ENCODE data around the gene SPESP1. TPM values are rescaled to one million over a fixed set of nuclear protein-coding genes. Genes with fewer than 3 reads are reported as not detected.

SPESP1 gene
- total and polyA plus RNA-seq, 8 donors, result 1.6 to 19.8 (median 2.6) TPM; not detected in 1

DNA sequence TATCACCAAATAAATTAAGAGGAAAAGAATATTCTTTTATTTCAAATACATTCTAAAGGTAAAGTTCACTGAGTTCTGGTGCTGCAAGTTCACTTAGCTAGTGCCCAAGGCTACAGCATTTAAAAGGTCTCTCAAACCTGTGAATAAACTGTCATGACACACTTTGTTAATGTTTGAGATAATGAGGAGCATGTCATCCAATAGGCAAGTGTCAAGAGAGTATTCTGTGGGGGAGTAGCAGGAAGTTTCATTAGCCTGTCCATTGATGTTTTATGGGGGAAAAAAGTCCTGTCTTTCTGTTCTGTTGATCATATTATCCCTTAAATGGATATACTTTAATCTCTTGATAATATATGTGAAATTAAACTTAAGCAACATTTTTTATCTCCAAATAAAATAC is 4.0 kb downstream of the SPESP1 start:
- DNase-seq, result no peak
- no peaks in the 10 kb centered on the region for H3K36me3 ChIP-seq
- intact Hi-C loops (cut with DNase I; ENCODE audit: low total_unique reads), result no loop called here
- no peaks in the 10 kb centered on the region for H3K9me3 ChIP-seq
- no peak overlapping the region for H3K4me3 ChIP-seq
- no peak overlapping the region for H3K27ac ChIP-seq
- TF ChIP-seq, protein P1, sequence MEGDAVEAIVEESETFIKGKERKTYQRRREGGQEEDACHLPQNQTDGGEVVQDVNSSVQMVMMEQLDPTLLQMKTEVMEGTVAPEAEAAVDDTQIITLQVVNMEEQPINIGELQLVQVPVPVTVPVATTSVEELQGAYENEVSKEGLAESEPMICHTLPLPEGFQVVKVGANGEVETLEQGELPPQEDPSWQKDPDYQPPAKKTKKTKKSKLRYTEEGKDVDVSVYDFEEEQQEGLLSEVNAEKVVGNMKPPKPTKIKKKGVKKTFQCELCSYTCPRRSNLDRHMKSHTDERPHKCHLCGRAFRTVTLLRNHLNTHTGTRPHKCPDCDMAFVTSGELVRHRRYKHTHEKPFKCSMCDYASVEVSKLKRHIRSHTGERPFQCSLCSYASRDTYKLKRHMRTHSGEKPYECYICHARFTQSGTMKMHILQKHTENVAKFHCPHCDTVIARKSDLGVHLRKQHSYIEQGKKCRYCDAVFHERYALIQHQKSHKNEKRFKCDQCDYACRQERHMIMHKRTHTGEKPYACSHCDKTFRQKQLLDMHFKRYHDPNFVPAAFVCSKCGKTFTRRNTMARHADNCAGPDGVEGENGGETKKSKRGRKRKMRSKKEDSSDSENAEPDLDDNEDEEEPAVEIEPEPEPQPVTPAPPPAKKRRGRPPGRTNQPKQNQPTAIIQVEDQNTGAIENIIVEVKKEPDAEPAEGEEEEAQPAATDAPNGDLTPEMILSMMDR (IDR thresholded peaks at IDR 0.05), result no peak
- TF ChIP-seq POLR2AphosphoS5 (IDR thresholded peaks at IDR 0.05), result no peak
- TF ChIP-seq EP300 (IDR thresholded peaks at IDR 0.05), result no peak
- TF ChIP-seq POLR2A (IDR thresholded peaks at IDR 0.05), result no peak
- peaks cover 0 to 10% (median 0%) of the 10 kb centered on the region in 3 donors for H3K27me3 ChIP-seq
- H3K4me1 ChIP-seq, result no peaks in the 10 kb centered on the region

DNA sequence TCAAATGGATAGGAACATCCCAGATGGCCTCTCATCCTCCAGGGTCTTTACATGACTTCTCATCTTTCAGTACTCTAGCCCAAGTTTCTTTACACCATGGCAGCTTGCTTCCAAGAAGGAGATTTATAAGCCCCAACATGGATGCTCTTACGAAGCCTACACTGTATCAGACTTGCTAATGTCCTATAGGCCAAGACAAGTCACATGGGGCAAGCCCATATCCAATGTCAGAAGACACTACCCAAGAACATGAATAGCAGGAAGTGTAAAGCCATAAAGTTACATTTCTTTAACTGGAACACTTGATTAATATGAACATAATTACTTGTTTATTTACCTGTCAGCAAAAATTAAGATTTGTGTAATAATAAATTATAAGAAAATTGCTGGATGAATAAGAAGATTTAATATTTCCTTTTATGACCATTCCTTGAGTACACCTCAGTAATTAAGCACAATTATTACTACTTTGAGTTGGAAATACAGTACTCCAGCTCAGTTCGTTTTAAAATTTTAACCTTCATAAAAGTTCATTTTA is 5.1 kb downstream of the SPESP1 start:
- H3K36me3 ChIP-seq, result no peaks in the 10 kb centered on the region
- H3K4me3 ChIP-seq, result no peak overlapping the region
- TF ChIP-seq POLR2A (IDR thresholded peaks at IDR 0.05), result no peak
- TF ChIP-seq, protein P1 (IDR thresholded peaks at IDR 0.05), result no peak
- no peak overlapping the region for H3K27ac ChIP-seq
- peaks cover 0 to 5% (median 0%) of the 10 kb centered on the region in 3 donors for H3K27me3 ChIP-seq
- no peaks in the 10 kb centered on the region for H3K4me1 ChIP-seq
- 82 to 94% (median 88%) methylated on average over 2 of the region's 2 CpGs for WGBS, 5 donors
- H3K9me3 ChIP-seq, result no peaks in the 10 kb centered on the region
- intact Hi-C loops (cut with DNase I; ENCODE audit: low total_unique reads), result no loop called here
- DNase-seq, result no peak

DNA sequence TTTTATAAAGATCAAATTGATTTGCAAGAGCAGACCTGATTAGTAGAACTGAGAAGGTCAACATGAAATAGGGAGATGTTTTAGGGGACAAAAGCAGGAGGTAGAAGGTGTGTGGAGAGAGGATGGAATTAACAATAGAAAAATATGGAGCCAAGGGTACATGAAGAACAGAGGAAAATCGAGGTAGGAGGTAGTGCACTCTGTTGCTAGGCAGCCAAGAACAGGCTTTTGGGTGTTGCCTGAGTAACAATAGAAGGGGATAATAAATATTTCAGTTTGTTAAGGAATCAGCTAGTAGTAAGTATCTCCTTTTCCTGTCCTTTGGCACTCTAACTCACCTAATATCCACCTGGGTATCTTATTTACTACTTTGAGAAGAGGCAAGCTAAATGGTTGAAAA is 9.2 kb downstream of the SPESP1 start:
- intact Hi-C loops (cut with DNase I; ENCODE audit: low total_unique reads), result no loop called here
- TF ChIP-seq POLR2A (IDR thresholded peaks at IDR 0.05), result no peak
- no peak for TF ChIP-seq POLR2AphosphoS5 (IDR thresholded peaks at IDR 0.05)
- no peak for TF ChIP-seq EP300 (IDR thresholded peaks at IDR 0.05)
- Histone ChIP-seq H3K27me3 (no peaks in the 10 kb centered on the region), H3K36me3 (no peaks in the 10 kb centered on the region), H3K4me1 (no peaks in the 10 kb centered on the region), H3K27ac (no peak overlapping the region), H3K9me3 (peaks cover 0 to 3% (median 0%) of the 10 kb centered on the region in 4 donors), H3K4me3 (no peak overlapping the region)
- WGBS, 5 donors, result 25 to 52% (median 41%) methylated on average over 1 of the region's 1 CpG
- no peak for DNase-seq

DNA sequence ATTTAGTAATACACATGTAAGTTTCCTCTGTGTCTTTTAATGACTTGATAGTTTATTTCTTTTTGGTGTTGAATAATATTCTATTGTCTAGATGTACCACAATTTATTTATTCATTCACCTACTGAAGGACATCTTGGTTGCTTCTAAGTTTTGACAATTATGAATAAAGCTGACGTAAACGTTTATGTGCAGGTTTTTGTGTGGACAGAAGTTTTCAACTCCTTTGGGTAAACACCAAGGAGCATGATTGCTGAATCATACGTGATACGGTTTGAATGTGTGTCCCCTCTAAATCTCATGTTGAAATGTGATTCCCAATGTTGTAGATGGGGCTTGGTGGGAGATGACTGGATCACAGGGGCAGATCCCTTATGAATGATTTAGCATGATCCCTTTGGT is 21.5 kb downstream of the SPESP1 start:
- no peaks in the 10 kb centered on the region for H3K4me1 ChIP-seq
- H3K27me3 ChIP-seq, result no peaks in the 10 kb centered on the region
- H3K27ac ChIP-seq, result no peak overlapping the region
- H3K36me3 ChIP-seq, result no peaks in the 10 kb centered on the region
- peaks cover 0 to 6% (median 0%) of the 10 kb centered on the region in 4 donors for H3K9me3 ChIP-seq
- no peak overlapping the region for H3K4me3 ChIP-seq
- TF ChIP-seq, protein P1 (IDR thresholded peaks at IDR 0.05), result no peak
- TF ChIP-seq EP300 (IDR thresholded peaks at IDR 0.05) (no peak), POLR2AphosphoS5 (IDR thresholded peaks at IDR 0.05) (no peak), POLR2A (IDR thresholded peaks at IDR 0.05) (no peak)
- WGBS, 5 donors, result 72 to 81% (median 78%) methylated on average over 4 of the region's 4 CpGs
- intact Hi-C loops (cut with DNase I; ENCODE audit: low total_unique reads), result no loop called here
- DNase-seq, result no peak

DNA sequence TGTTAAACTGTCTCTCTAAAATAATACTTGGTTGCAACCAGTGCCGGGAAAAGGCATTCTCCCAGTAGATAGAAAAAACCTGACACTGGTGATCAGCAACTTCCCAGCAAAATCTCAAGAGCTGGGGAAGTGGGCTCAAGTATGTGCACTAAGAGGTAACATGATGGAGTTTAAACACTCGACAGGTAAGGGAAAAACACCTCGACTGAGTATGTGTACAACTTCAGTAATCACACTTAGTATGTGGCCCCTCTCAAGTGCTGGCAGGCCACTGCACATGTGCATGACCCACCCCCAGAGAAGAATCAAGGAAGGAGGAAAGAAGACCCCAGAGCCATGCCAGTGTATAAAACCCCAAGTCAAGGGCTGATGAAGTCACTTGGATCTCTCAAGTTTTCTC is 27.4 kb downstream of the SPESP1 start:
- Histone ChIP-seq H3K27ac (no peak overlapping the region), H3K27me3 (no peaks in the 10 kb centered on the region), H3K4me1 (no peaks in the 10 kb centered on the region), H3K36me3 (no peaks in the 10 kb centered on the region), H3K9me3 (no peaks in the 10 kb centered on the region), H3K4me3 (no peak overlapping the region)
- no peak for DNase-seq
- TF ChIP-seq EP300 (IDR thresholded peaks at IDR 0.05) (no peak), POLR2AphosphoS5 (IDR thresholded peaks at IDR 0.05) (no peak), POLR2A (IDR thresholded peaks at IDR 0.05) (no peak)
- TF ChIP-seq, protein P1 (IDR thresholded peaks at IDR 0.05), result no peak
- WGBS, 5 donors, result 84 to 93% (median 91%) methylated on average over 3 of the region's 3 CpGs
- intact Hi-C loops (cut with DNase I; ENCODE audit: low total_unique reads), result no loop called here
